ENCODE results near the gene ATP8B4.

ATP8B4 gene

GRCh38 chr15:50120729-50121128, 1.7 kb upstream of the ATP8B4 start:
- Histone ChIP-seq H3K9me3 (replicated peaks; ENCODE audit: low read length) (no peaks in the 10 kb centered on the region), H3K36me3 (ENCODE audit: insufficient read depth, low read length) (no peaks in the 10 kb centered on the region), H3K4me3 (ENCODE audit: low read length) (no peak overlapping the region), H3K4me1 (ENCODE audit: control insufficient read depth, insufficient read depth, low read length) (no peaks in the 10 kb centered on the region), H3K27me3 (ENCODE audit: control insufficient read depth, insufficient read depth, low read length) (no peaks in the 10 kb centered on the region), H3K9ac (ENCODE audit: low read depth, low read length) (no peak overlapping the region), H3K4me2 (ENCODE audit: low read length) (no peak overlapping the region)

DNA sequence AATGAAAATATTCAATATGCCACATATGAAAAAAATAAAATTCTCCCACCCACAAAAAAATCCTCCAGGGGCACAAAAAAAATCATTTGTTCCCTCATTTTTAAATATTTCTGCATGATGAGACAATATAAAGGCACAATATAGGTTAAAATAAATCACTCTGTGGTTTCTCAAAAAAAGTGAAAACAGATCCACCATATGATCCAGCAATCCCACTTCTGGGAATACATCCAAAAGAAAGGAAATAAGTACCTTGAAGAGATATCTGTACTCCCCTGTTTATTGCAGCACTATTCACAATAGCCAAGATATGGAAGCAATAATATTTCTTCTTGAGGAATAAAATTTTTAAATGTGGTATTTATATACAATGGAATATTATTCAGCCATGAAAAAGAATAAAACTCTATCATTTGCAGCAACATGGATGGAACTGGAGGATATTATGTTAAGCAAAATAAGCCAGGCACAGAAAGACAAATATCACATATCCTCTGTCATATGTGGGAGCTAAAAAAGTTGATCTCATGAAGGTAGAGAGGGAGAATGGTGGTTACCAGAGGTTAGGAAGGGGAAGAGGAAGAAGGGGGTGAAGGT, 1.5 kb downstream of the ATP8B4 start:
- H3K9ac ChIP-seq (ENCODE audit: low read depth, low read length), result no peak overlapping the region
- H3K9me3 ChIP-seq (replicated peaks; ENCODE audit: low read length), result no peaks in the 10 kb centered on the region
- H3K4me3 ChIP-seq (ENCODE audit: low read length), result no peak overlapping the region
- no peaks in the 10 kb centered on the region for H3K27me3 ChIP-seq (ENCODE audit: control insufficient read depth, insufficient read depth, low read length)
- no peaks in the 10 kb centered on the region for H3K4me1 ChIP-seq (ENCODE audit: control insufficient read depth, insufficient read depth, low read length)
- no peaks in the 10 kb centered on the region for H3K36me3 ChIP-seq (ENCODE audit: insufficient read depth, low read length)
- no peak overlapping the region for H3K4me2 ChIP-seq (ENCODE audit: low read length)

DNA sequence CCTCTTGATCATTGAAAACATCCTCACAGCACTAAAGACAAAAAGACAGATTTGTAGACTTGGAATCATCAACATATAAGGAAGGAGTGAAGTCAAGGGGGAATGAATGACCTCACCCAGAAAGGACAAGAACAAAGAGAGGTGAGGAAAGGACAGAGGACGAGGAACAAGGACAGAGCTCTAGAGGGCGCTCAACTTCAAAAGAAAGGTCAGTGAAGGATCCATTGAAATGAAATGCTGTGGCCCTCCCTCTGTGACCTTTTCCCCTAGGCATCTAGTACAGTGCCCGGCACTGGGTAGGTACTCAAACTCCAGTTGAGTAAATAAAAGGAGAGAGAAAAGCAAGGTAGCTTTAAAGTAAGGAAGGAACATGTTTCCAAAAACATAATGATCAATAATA, 2.6 kb downstream of the ATP8B4 start:
- no peaks in the 10 kb centered on the region for H3K36me3 ChIP-seq (ENCODE audit: insufficient read depth, low read length)
- no peaks in the 10 kb centered on the region for H3K9me3 ChIP-seq (replicated peaks; ENCODE audit: low read length)
- H3K27me3 ChIP-seq (ENCODE audit: control insufficient read depth, insufficient read depth, low read length), result no peaks in the 10 kb centered on the region
- no peaks in the 10 kb centered on the region for H3K4me1 ChIP-seq (ENCODE audit: control insufficient read depth, insufficient read depth, low read length)
- H3K9ac ChIP-seq (ENCODE audit: low read depth, low read length), result no peak overlapping the region
- H3K4me2 ChIP-seq (ENCODE audit: low read length), result no peak overlapping the region
- no peak overlapping the region for H3K4me3 ChIP-seq (ENCODE audit: low read length)

- Histone ChIP-seq H3K4me2 (ENCODE audit: low read length) (no peak overlapping the region), H3K4me3 (ENCODE audit: low read length) (no peak overlapping the region), H3K4me1 (ENCODE audit: control insufficient read depth, insufficient read depth, low read length) (no peaks in the 10 kb centered on the region), H3K9me3 (replicated peaks; ENCODE audit: low read length) (no peaks in the 10 kb centered on the region), H3K9ac (ENCODE audit: low read depth, low read length) (no peak overlapping the region), H3K36me3 (ENCODE audit: insufficient read depth, low read length) (no peaks in the 10 kb centered on the region), H3K27me3 (ENCODE audit: control insufficient read depth, insufficient read depth, low read length) (no peaks in the 10 kb centered on the region)
Observed at GRCh38 chr15:50113992-50114780, 4.8 kb downstream of the ATP8B4 start.

DNA sequence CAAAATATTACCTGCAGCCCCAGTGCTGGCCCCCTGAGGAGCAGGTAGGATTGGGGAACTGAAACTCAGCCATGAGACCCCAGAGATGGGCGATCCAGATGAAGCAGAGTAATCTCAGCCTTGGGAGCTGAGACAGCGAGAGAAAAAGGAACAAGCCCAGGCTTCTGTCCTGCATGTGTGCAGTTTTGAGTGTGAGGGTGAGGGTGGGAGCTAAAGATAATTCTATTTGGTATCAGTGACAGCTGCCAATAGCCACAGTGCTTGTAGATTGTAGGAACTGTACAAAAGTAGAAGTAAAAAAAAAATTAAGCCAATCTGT, 5.9 kb downstream of the ATP8B4 start:
- no peak overlapping the region for H3K4me3 ChIP-seq (ENCODE audit: low read length)
- no peaks in the 10 kb centered on the region for H3K9me3 ChIP-seq (replicated peaks; ENCODE audit: low read length)
- H3K4me1 ChIP-seq (ENCODE audit: control insufficient read depth, insufficient read depth, low read length), result no peaks in the 10 kb centered on the region
- no peaks in the 10 kb centered on the region for H3K27me3 ChIP-seq (ENCODE audit: control insufficient read depth, insufficient read depth, low read length)
- no peaks in the 10 kb centered on the region for H3K36me3 ChIP-seq (ENCODE audit: insufficient read depth, low read length)
- no peak overlapping the region for H3K4me2 ChIP-seq (ENCODE audit: low read length)
- H3K9ac ChIP-seq (ENCODE audit: low read depth, low read length), result no peak overlapping the region

GRCh38 chr15:50112488-50113186, 6.4 kb downstream of the ATP8B4 start:
- no peak overlapping the region for H3K9ac ChIP-seq (ENCODE audit: low read depth, low read length)
- no peaks in the 10 kb centered on the region for H3K27me3 ChIP-seq (ENCODE audit: control insufficient read depth, insufficient read depth, low read length)
- H3K4me3 ChIP-seq (ENCODE audit: low read length), result no peak overlapping the region
- no peaks in the 10 kb centered on the region for H3K9me3 ChIP-seq (replicated peaks; ENCODE audit: low read length)
- H3K4me2 ChIP-seq (ENCODE audit: low read length), result no peak overlapping the region
- H3K4me1 ChIP-seq (ENCODE audit: control insufficient read depth, insufficient read depth, low read length), result no peaks in the 10 kb centered on the region
- no peaks in the 10 kb centered on the region for H3K36me3 ChIP-seq (ENCODE audit: insufficient read depth, low read length)

DNA sequence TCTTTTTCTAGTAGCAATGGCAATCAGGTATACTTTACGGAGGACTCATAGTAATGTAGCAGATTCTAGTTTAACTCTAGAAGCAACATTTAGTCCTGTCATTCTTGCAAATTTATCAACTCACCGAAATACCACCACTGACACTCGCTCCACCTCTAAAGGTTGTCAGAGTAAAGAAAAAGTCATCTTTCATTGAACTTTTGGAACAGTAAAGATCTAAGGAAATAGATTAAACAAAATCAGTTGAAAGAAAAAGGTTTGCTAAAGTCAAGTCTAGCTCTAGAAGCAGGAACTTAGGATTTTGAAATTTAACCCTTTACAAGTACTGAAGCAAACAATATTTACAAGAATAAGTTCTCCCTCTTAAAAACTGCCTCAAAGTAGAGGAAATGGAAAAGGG, 8.7 kb downstream of the ATP8B4 start:
- no peak overlapping the region for H3K4me3 ChIP-seq (ENCODE audit: low read length)
- no peaks in the 10 kb centered on the region for H3K9me3 ChIP-seq (replicated peaks; ENCODE audit: low read length)
- H3K4me1 ChIP-seq (ENCODE audit: control insufficient read depth, insufficient read depth, low read length), result no peaks in the 10 kb centered on the region
- no peak overlapping the region for H3K4me2 ChIP-seq (ENCODE audit: low read length)
- H3K36me3 ChIP-seq (ENCODE audit: insufficient read depth, low read length), result no peaks in the 10 kb centered on the region
- H3K9ac ChIP-seq (ENCODE audit: low read depth, low read length), result no peak overlapping the region
- H3K27me3 ChIP-seq (ENCODE audit: control insufficient read depth, insufficient read depth, low read length), result no peaks in the 10 kb centered on the region

GRCh38 chr15:50109076-50109987, 9.7 kb downstream of the ATP8B4 start:
- Histone ChIP-seq H3K9ac (ENCODE audit: low read depth, low read length) (no peak overlapping the region), H3K4me3 (ENCODE audit: low read length) (no peak overlapping the region), H3K36me3 (ENCODE audit: insufficient read depth, low read length) (no peaks in the 10 kb centered on the region), H3K4me2 (ENCODE audit: low read length) (no peak overlapping the region), H3K4me1 (ENCODE audit: control insufficient read depth, insufficient read depth, low read length) (no peaks in the 10 kb centered on the region), H3K9me3 (replicated peaks; ENCODE audit: low read length) (no peaks in the 10 kb centered on the region), H3K27me3 (ENCODE audit: control insufficient read depth, insufficient read depth, low read length) (no peaks in the 10 kb centered on the region)

GRCh38 chr15:50108461-50108860, 10.6 kb downstream of the ATP8B4 start:
- H3K9ac ChIP-seq (ENCODE audit: low read depth, low read length), result no peak overlapping the region
- H3K9me3 ChIP-seq (replicated peaks; ENCODE audit: low read length), result no peaks in the 10 kb centered on the region
- no peaks in the 10 kb centered on the region for H3K27me3 ChIP-seq (ENCODE audit: control insufficient read depth, insufficient read depth, low read length)
- H3K4me3 ChIP-seq (ENCODE audit: low read length), result no peak overlapping the region
- no peaks in the 10 kb centered on the region for H3K36me3 ChIP-seq (ENCODE audit: insufficient read depth, low read length)
- H3K4me1 ChIP-seq (ENCODE audit: control insufficient read depth, insufficient read depth, low read length), result no peaks in the 10 kb centered on the region
- H3K4me2 ChIP-seq (ENCODE audit: low read length), result no peak overlapping the region

DNA sequence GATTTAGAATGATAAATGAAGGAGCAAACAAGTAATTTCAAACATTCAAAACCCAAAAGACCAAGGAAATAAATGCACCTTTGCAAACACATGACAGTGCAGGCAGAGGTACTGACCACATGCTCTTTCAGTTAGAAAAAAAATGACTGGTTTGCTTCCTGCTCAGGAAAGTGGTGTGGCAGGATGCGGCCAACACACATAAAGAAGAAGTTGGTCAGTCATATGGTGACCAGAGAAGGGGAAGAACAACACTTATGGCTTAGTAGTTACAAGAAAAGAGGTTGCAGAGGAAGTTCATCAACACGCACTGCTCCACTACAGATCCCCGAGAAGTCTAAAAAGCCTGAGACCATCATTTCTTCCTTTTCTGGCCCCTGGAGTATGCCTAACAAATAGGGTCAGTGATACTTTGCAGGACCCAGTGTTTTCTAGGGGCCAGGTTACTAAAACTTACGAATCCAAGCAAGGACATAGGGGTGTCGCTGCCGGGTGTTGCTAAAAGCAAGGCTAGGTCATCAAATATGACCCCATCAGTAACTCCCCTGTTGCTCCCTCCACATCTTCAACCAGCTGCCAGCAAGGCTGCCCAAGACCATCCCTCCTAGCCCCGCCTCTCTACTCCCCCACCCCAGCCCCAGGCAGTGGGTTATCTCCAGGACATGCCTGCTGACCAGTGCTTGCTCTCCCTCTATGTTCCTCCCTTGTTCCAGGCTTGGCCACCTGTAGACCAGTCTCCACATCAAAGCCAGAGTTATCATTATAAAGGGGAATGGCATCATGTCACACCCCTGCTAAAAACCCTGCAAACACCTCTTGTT, 11.2 kb downstream of the ATP8B4 start:
- H3K4me2 ChIP-seq (ENCODE audit: low read length), result no peak overlapping the region
- no peak overlapping the region for H3K4me3 ChIP-seq (ENCODE audit: low read length)
- no peaks in the 10 kb centered on the region for H3K36me3 ChIP-seq (ENCODE audit: insufficient read depth, low read length)
- no peak overlapping the region for H3K9ac ChIP-seq (ENCODE audit: low read depth, low read length)
- H3K27me3 ChIP-seq (ENCODE audit: control insufficient read depth, insufficient read depth, low read length), result no peaks in the 10 kb centered on the region
- H3K9me3 ChIP-seq (replicated peaks; ENCODE audit: low read length), result no peaks in the 10 kb centered on the region
- no peaks in the 10 kb centered on the region for H3K4me1 ChIP-seq (ENCODE audit: control insufficient read depth, insufficient read depth, low read length)
